CD4-positive, CD25-positive, alpha-beta regulatory T cell (primary cell): Measurements from ENCODE around the gene CHAC1. TPM values are rescaled to one million over a fixed set of nuclear protein-coding genes. Genes with fewer than 3 reads are reported as not detected.

ENCODE experiments used
- ATAC-seq, 2 donors: fragments of 150-1000 bp; cut with Tn5 transposase; one replicate each; pipeline ENCODE4 v1.10.0; 2021; ENCODE audit warnings: low read depth in 2 of 2, moderate number of reproducible peaks in 2 of 2, moderate library complexity in 1 of 2
- DNase-seq, 3 donors: peaks; one replicate each; pipeline versions ENCODE4 v3.0.0 to v3.0.0-alpha.2; 2012 to 2022; ENCODE audit warnings: mixed read lengths in 1 of 3
- H3K27ac ChIP-seq: one replicate; pipeline ENCODE4 v1.7.0; 2013; ENCODE audit warnings: mild to moderate bottlenecking, low read length; ENCODE audit not compliant: insufficient read depth, poor library complexity, severe bottlenecking
- H3K27me3 ChIP-seq: one replicate; pipeline ENCODE4 v1.7.0; 2013; ENCODE audit warnings: low read length; ENCODE audit not compliant: control insufficient read depth, insufficient read depth
- H3K36me3 ChIP-seq: one replicate; pipeline ENCODE4 v1.7.0; 2013; ENCODE audit warnings: mild to moderate bottlenecking, low read length, moderate library complexity; ENCODE audit not compliant: control insufficient read depth, insufficient read depth
- H3K4me1 ChIP-seq: 2 replicates; pipeline ENCODE4 v1.7.0; 2013; ENCODE audit warnings: mild to moderate bottlenecking, low read length; ENCODE audit not compliant: insufficient read depth, control insufficient read depth, poor library complexity, severe bottlenecking
- H3K4me3 ChIP-seq: one replicate; pipeline ENCODE4 v1.7.0; 2013; ENCODE audit warnings: low read depth, mild to moderate bottlenecking, low read length, moderate library complexity
- H3K9me3 ChIP-seq, 2 experiments: 1 replicate in 1 of 2; 2 replicates in 1 of 2; pipeline ENCODE4 v1.7.0; 2013; ENCODE audit warnings: low read length in 2 of 2, mild to moderate bottlenecking in 1 of 2, moderate library complexity in 1 of 2; ENCODE audit not compliant: control insufficient read depth in 2 of 2
- H3K27ac Mint-ChIP-seq, 3 donors: one replicate each; pipeline ENCODE4 v1.8.0; 2020 to 2022; ENCODE audit warnings: mild to moderate bottlenecking in 3 of 3, mixed read lengths in 3 of 3, moderate library complexity in 2 of 3
- H3K27me3 Mint-ChIP-seq: one replicate; pipeline ENCODE4 v1.8.0; 2022; ENCODE audit warnings: mild to moderate bottlenecking, mixed read lengths
- H3K36me3 Mint-ChIP-seq: one replicate; pipeline ENCODE4 v1.8.0; 2020; ENCODE audit warnings: mixed read lengths
- H3K4me1 Mint-ChIP-seq, 4 donors: one replicate each; pipeline ENCODE4 v1.8.0; 2020 to 2022; ENCODE audit warnings: mixed read lengths in 4 of 4, mild to moderate bottlenecking in 1 of 4
- H3K4me3 Mint-ChIP-seq, 4 donors: one replicate each; pipeline ENCODE4 v1.8.0; 2020 to 2022; ENCODE audit warnings: mild to moderate bottlenecking in 4 of 4, mixed read lengths in 4 of 4, moderate library complexity in 3 of 4
- H3K9me3 Mint-ChIP-seq, 7 donors: one replicate each; pipeline ENCODE4 v1.8.0; 2020 to 2022; ENCODE audit warnings: mixed read lengths in 7 of 7, mild to moderate bottlenecking in 3 of 7, moderate library complexity in 2 of 7
- polyA plus RNA-seq, 4 donors: library from polyadenylated mRNA; unstranded; fragments of 300-500 nt; fragmentation: Illumina TruSeq; gene quantifications; one replicate each; pipeline ENCODE4 v1.2.3, GENCODE V29; 2021
- total RNA-seq: library from RNA; stranded (reverse); gene quantifications from one replicate; pipeline ENCODE4 v1.2.3, GENCODE V29; 2022

Gene CHAC1
- total and polyA plus RNA-seq, 5 donors from 2014 or later, result 0.26 to 0.64 (median 0.45) TPM; not detected in 2

GRCh38 chr15:40926659-40927494 lies 26.4 kb upstream of the CHAC1 start:
- ATAC-seq, result no peak
- Histone ChIP-seq H3K9me3 (no peaks in the 10 kb centered on the region), H3K36me3 (no peaks in the 10 kb centered on the region), H3K27me3 (peaks cover 13% of the 10 kb centered on the region), H3K27ac (no peak overlapping the region), H3K4me1 (peaks cover 57% of the 10 kb centered on the region), H3K4me3 (no peak overlapping the region)
- Mint-ChIP-seq H3K27me3 (peaks cover 61% of the 10 kb centered on the region), H3K36me3 (no peaks in the 10 kb centered on the region), H3K27ac (no peak overlapping the region), H3K4me3 (peak overlapping the region; percentile 62 to 83 (median 72)), H3K9me3 (peaks cover 0 to 5% (median 0%) of the 10 kb centered on the region in 7 donors), H3K4me1 (peaks cover 0 to 55% (median 26%) of the 10 kb centered on the region in 4 donors)
- DNase-seq, result no peak

- no peak overlapping the region for H3K27ac ChIP-seq
- peaks cover 57% of the 10 kb centered on the region for H3K4me1 ChIP-seq
- no peaks in the 10 kb centered on the region for H3K36me3 ChIP-seq
- Mint-ChIP-seq H3K27me3 (peaks cover 67% of the 10 kb centered on the region), H3K27ac (no peak overlapping the region), H3K9me3 (peaks cover 0 to 5% (median 0%) of the 10 kb centered on the region in 7 donors), H3K4me1 (peaks cover 0 to 61% (median 26%) of the 10 kb centered on the region in 4 donors), H3K4me3 (peak overlapping the region; percentile 62 to 83 (median 72)), H3K36me3 (no peaks in the 10 kb centered on the region)
- H3K9me3 ChIP-seq, result no peaks in the 10 kb centered on the region
- peaks cover 13% of the 10 kb centered on the region for H3K27me3 ChIP-seq
- no peak for ATAC-seq
- no peak overlapping the region for H3K4me3 ChIP-seq
- no peak for DNase-seq
Observed at GRCh38 chr15:40927495-40927872, 25.8 kb upstream of the CHAC1 start.

- Histone ChIP-seq H3K27me3 (peaks cover 13% of the 10 kb centered on the region), H3K4me3 (peak overlapping the region; percentile 37), H3K27ac (no peak overlapping the region), H3K36me3 (no peaks in the 10 kb centered on the region), H3K9me3 (no peaks in the 10 kb centered on the region), H3K4me1 (peaks cover 57% of the 10 kb centered on the region)
- Mint-ChIP-seq H3K27me3 (peaks cover 73% of the 10 kb centered on the region), H3K4me3 (peak overlapping the region; percentile 82 to 86 (median 84)), H3K4me1 (peaks cover 0 to 61% (median 26%) of the 10 kb centered on the region in 4 donors), H3K36me3 (no peaks in the 10 kb centered on the region), H3K27ac (no peak overlapping the region), H3K9me3 (peaks cover 0 to 5% (median 0%) of the 10 kb centered on the region in 7 donors)
- ATAC-seq (no peak), DNase-seq (peak in 1 of 3 donors; percentile 16)
Observed at GRCh38 chr15:40927873-40928806, 25.1 kb upstream of the CHAC1 start.

GRCh38 chr15:40928821-40929659 lies 24.2 kb upstream of the CHAC1 start, which contains the start of gene DLL4:
TSS of gene DLL4 (plus strand) at chr15:40929340. CDS start at chr15:40929669, 329 bp downstream.
- peak; percentile 41 to 55 for ATAC-seq
- peaks cover 13% of the 10 kb centered on the region for H3K27me3 ChIP-seq
- Mint-ChIP-seq H3K9me3 (peaks cover 0 to 5% (median 0%) of the 10 kb centered on the region in 7 donors), H3K27ac (no peak within 1 kb of the TSS), H3K27me3 (peaks cover 82% of the 10 kb centered on the region), H3K4me1 (peaks cover 0 to 61% (median 29%) of the 10 kb centered on the region in 4 donors), H3K36me3 (no peaks in the 10 kb centered on the region), H3K4me3 (peak within 1 kb of the TSS; percentile 82 to 86 (median 85))
- H3K9me3 ChIP-seq, result no peaks in the 10 kb centered on the region
- DNase-seq, result peak; percentile 24 to 50 (median 36)
- H3K36me3 ChIP-seq, result no peaks in the 10 kb centered on the region
- H3K27ac ChIP-seq, result no peak within 1 kb of the TSS
- peak within 1 kb of the TSS; percentile 37 for H3K4me3 ChIP-seq
- peaks cover 57% of the 10 kb centered on the region for H3K4me1 ChIP-seq

GRCh38 chr15:40929660-40930429 lies 23.4 kb upstream of the CHAC1 start:
- no peaks in the 10 kb centered on the region for H3K36me3 Mint-ChIP-seq
- no peak for DNase-seq
- no peak overlapping the region for H3K27ac ChIP-seq
- ATAC-seq, result no peak
- peak overlapping the region; percentile 76 to 85 (median 82) for H3K4me3 Mint-ChIP-seq
- H3K27ac Mint-ChIP-seq, result no peak overlapping the region
- H3K27me3 Mint-ChIP-seq, result peaks cover 82% of the 10 kb centered on the region
- no peak overlapping the region for H3K4me3 ChIP-seq
- peaks cover 57% of the 10 kb centered on the region for H3K4me1 ChIP-seq
- H3K36me3 ChIP-seq, result no peaks in the 10 kb centered on the region
- H3K9me3 ChIP-seq, result no peaks in the 10 kb centered on the region
- peaks cover 0 to 61% (median 29%) of the 10 kb centered on the region in 4 donors for H3K4me1 Mint-ChIP-seq
- H3K9me3 Mint-ChIP-seq, result peaks cover 0 to 5% (median 0%) of the 10 kb centered on the region in 7 donors
- peaks cover 13% of the 10 kb centered on the region for H3K27me3 ChIP-seq

- Mint-ChIP-seq H3K9me3 (peaks cover 0 to 5% (median 0%) of the 10 kb centered on the region in 7 donors), H3K4me3 (peak overlapping the region; percentile 76 to 85 (median 80)), H3K36me3 (no peaks in the 10 kb centered on the region), H3K27ac (no peak overlapping the region), H3K4me1 (peaks cover 0 to 58% (median 26%) of the 10 kb centered on the region in 4 donors), H3K27me3 (peaks cover 76% of the 10 kb centered on the region)
- no peak for ATAC-seq
- H3K4me1 ChIP-seq, result peaks cover 56% of the 10 kb centered on the region
- H3K36me3 ChIP-seq, result no peaks in the 10 kb centered on the region
- no peaks in the 10 kb centered on the region for H3K9me3 ChIP-seq
- H3K4me3 ChIP-seq, result no peak overlapping the region
- no peak overlapping the region for H3K27ac ChIP-seq
- DNase-seq, result peak; percentile 23 to 67 (median 34)
- H3K27me3 ChIP-seq, result peaks cover 13% of the 10 kb centered on the region
Observed at GRCh38 chr15:40930430-40931299, 22.6 kb upstream of the CHAC1 start.
